Heart left ventricle (tissue), 16 donors: ENCODE measurements around the gene SERHL2. TPM values are rescaled to one million over a fixed set of nuclear protein-coding genes. Genes with fewer than 3 reads are reported as not detected.
A peak's percentile ranks its signal among the peaks of the same experiment; 100 is the strongest.

Experiments
- ATAC-seq, 4 donors: fragments of 200-7000 bp; cut with Tn5 transposase; one replicate each; pipeline ENCODE4 v1.9.1; 2020 to 2022; ENCODE audit warnings: moderate library complexity in 4 of 4, mild to moderate bottlenecking in 3 of 4, moderate number of reproducible peaks in 1 of 4
- DNase-seq, 5 donors: peaks; one replicate each; pipeline ENCODE4 v3.0.0-alpha.2; 2020
- H3K27ac ChIP-seq, 12 donors: fragments of 200-600 bp; sonication (generic) in 4 of 12; one replicate each; pipeline versions ENCODE4 v1.5.0 to v1.8.0; 2016 to 2022; ENCODE audit warnings: mild to moderate bottlenecking in 2 of 12
- H3K27me3 ChIP-seq, 9 donors: fragments of 200-600 bp; sonication (generic) in 2 of 9; one replicate each; pipeline versions ENCODE4 v1.5.1 to v1.8.0; 2016 to 2022; ENCODE audit warnings: mild to moderate bottlenecking in 3 of 9
- H3K36me3 ChIP-seq, 9 donors: fragments of 200-600 bp; sonication (generic) in 2 of 9; one replicate each; pipeline versions ENCODE4 v1.5.0 to v1.8.0; 2018 to 2022; ENCODE audit warnings: mild to moderate bottlenecking in 2 of 9
- H3K4me1 ChIP-seq, 12 donors: fragments of 200-600 bp; sonication (generic) in 4 of 12; one replicate each; pipeline versions ENCODE4 v1.5.0 to v1.8.0; 2016 to 2022; ENCODE audit warnings: mild to moderate bottlenecking in 3 of 12
- H3K4me3 ChIP-seq, 12 donors: fragments of 200-600 bp; sonication (generic) in 4 of 12; one replicate each; pipeline versions ENCODE4 v1.5.0 to v1.8.0; 2017 to 2022; ENCODE audit warnings: mild to moderate bottlenecking in 9 of 12, moderate library complexity in 4 of 12
- H3K9me3 ChIP-seq, 12 donors: fragments of 200-600 bp; sonication (generic) in 4 of 12; one replicate each; pipeline versions ENCODE4 v1.5.0 to v1.8.0; 2016 to 2022; ENCODE audit warnings: mild to moderate bottlenecking in 1 of 12
- POLR2A ChIP-seq, 2 donors: fragments of 450-650 bp; IDR thresholded peaks; one replicate each; pipeline ENCODE4 v1.6.1; 2017; ENCODE audit warnings: antibody characterized with exemption in 2 of 2, mild to moderate bottlenecking in 2 of 2, moderate library complexity in 2 of 2
- WGBS, 4 donors: extraction: QIAGEN DNeasy Blood & Tissue Kit in 2 of 4; methylation state at CpG; one replicate each; pipeline versions ENCODE4 v1.1.5 to v1.1.7; 2013 to 2018; 5-methylcytosine and 5-hydroxymethylcytosine counted together
- intact Hi-C, 10 donors: fragments of 100-400 bp; cut with DNase I; formaldehyde crosslinking; loops; one replicate each; pipeline versions ENCODE4 v1.11.1 to v1.14.2; 2022
- polyA plus RNA-seq, 2 donors: library from polyadenylated mRNA; stranded (reverse); fragments of 200-250 nt; gene quantifications; one replicate each; pipeline ENCODE4 v1.2.3, GENCODE V29; 2013
- total RNA-seq, 9 donors: library from RNA; depleted of rRNA in 2 of 9; stranded (reverse); fragments of >200 nt in 2 of 9; fragmentation: NEBNext Ultra II Directional in 3 of 9; extraction: Animal tissue kit (Norgen Biotek cat#: 25700) in 3 of 9; gene quantifications; one replicate each; pipeline versions ENCODE4 v1.1.0 to v1.2.4, GENCODE V29; 2016 to 2023
- TF ChIP-seq, protein P1 (sequence below), 12 donors: fragments of 200-600 bp; sonication (generic) in 4 of 12; IDR thresholded peaks; one replicate each; pipeline versions ENCODE4 v1.5.0 to v1.8.0; 2018 to 2022; ENCODE audit warnings: antibody characterized with exemption in 12 of 12, mild to moderate bottlenecking in 5 of 12
- donor health status: ischemic (EF 13 %, LVEDD 7.1; RV severe dilation, severe dysfunction).
- donor health status: healthy with polysubstance abuse.
- donor health status: DM: no; HTN: yes; CAD: no.
- donor health status: DM: no; HTN: no; CAD: no.
- donor health status: ischemic (EF 25% LVEDD 6.9; RV normal size, moderate dysfunction).
- donor health status: ischemic (EF 25% LVEDD 5.7; RV mildly dilated, moderate dysfunction).
- donor health status: healthy.
- donor health status: DM: yes; HTN: yes; CAD: no.
- donor health status: ischemic (EF 35%, LVEDD 5.7; RV mildly dilated, moderate dysfunction).
- donor health status: nonischemic (EF 11% LVEDD 7.7; RV severe dilation, severe dysfunction).
- donor health status: DM: yes; HTN: yes; CAD: no.
- donor health status: PGD.
- donor health status: ischemic (EF 29% LVEDD 5.4; RV normal size, mild dysfunction).
- donor health status: nonischemic (EF 23%, LVEDD 6.1; RV moderate dilation, normal function).

SERHL2 gene
- total and polyA plus RNA-seq, 11 donors: 0.90 to 5.3 (median 3.4) TPM

GRCh38 chr22:42621505-42622002, 67.8 kb downstream of the SERHL2 start:
- H3K27ac ChIP-seq: peak overlapping the region in 6 of 12 donors; percentile 32 to 67 (median 54)
- TF ChIP-seq POLR2A (IDR thresholded peaks at IDR 0.05): no peak
- TF ChIP-seq, protein P1, sequence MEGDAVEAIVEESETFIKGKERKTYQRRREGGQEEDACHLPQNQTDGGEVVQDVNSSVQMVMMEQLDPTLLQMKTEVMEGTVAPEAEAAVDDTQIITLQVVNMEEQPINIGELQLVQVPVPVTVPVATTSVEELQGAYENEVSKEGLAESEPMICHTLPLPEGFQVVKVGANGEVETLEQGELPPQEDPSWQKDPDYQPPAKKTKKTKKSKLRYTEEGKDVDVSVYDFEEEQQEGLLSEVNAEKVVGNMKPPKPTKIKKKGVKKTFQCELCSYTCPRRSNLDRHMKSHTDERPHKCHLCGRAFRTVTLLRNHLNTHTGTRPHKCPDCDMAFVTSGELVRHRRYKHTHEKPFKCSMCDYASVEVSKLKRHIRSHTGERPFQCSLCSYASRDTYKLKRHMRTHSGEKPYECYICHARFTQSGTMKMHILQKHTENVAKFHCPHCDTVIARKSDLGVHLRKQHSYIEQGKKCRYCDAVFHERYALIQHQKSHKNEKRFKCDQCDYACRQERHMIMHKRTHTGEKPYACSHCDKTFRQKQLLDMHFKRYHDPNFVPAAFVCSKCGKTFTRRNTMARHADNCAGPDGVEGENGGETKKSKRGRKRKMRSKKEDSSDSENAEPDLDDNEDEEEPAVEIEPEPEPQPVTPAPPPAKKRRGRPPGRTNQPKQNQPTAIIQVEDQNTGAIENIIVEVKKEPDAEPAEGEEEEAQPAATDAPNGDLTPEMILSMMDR (IDR thresholded peaks at IDR 0.05): peak; percentile 85 to 94 (median 91)
- no peaks in the 10 kb centered on the region for H3K27me3 ChIP-seq
- H3K4me3 ChIP-seq: no peak overlapping the region
- H3K9me3 ChIP-seq: no peaks in the 10 kb centered on the region
- WGBS, 4 donors: 45 to 51% (median 50%) methylated on average over 10 to 11 of the region's 11 CpGs
- ATAC-seq: peak; percentile 38 to 68 (median 60)
- H3K4me1 ChIP-seq: peaks cover 0 to 43% (median 20%) of the 10 kb centered on the region in 12 donors
- intact Hi-C loops: loop anchor here in 4 of 10 donors (1.0 to 10.0 kb wide), 3 partner anchors 193 to 201 kb away; no protein-coding TSS in a partner anchor
- peaks cover 2 to 61% (median 54%) of the 10 kb centered on the region in 9 donors for H3K36me3 ChIP-seq
- DNase-seq: peak; percentile 64 to 85 (median 73)

DNA sequence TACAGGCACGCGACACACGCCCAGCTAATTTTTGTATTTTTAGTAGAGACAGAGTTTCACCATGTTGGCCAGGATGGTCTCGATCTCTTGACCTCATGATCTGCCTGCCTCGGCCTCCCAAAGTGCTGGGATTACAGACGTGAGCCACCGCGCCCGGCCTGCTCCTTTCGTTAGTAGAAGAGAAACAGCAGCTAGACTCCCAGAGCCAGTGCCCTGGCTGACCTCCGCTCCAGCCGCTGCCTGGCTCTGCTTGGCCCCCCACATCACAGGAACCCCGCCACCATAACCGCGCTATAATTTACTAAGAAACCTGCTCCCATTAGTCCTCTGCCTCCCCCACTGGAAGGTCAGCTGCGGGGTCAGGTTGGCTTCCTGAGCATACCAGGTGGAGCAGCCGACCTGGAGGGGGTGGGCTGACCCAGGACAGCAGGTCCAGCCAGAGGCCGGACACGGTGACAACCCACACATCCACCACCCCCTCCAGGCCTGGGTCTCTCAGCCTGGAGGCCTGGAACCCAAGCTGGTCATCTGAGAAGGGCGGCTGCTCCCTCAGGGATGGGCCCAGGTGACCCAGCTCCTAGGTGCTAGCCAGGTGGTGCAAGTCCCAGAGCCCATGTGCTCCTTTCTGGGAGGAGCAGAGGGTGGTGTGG, 68.4 kb downstream of the SERHL2 start:
- Histone ChIP-seq H3K4me1 (peaks cover 0 to 39% (median 20%) of the 10 kb centered on the region in 12 donors), H3K4me3 (no peak overlapping the region), H3K36me3 (peaks cover 2 to 67% (median 60%) of the 10 kb centered on the region in 9 donors), H3K9me3 (no peaks in the 10 kb centered on the region), H3K27ac (peak overlapping the region in 4 of 12 donors; percentile 32 to 67 (median 58)), H3K27me3 (no peaks in the 10 kb centered on the region)
- TF ChIP-seq, protein P1 (IDR thresholded peaks at IDR 0.05): no peak
- TF ChIP-seq POLR2A (IDR thresholded peaks at IDR 0.05): no peak
- 87 to 91% (median 90%) methylated on average over 19 to 20 of the region's 20 CpGs for WGBS, 4 donors
- intact Hi-C loops: loop anchor here in 3 of 10 donors (5.0 to 10.0 kb wide), 2 partner anchors 193 to 200 kb away; no protein-coding TSS in a partner anchor
- ATAC-seq (no peak), DNase-seq (no peak)

DNA sequence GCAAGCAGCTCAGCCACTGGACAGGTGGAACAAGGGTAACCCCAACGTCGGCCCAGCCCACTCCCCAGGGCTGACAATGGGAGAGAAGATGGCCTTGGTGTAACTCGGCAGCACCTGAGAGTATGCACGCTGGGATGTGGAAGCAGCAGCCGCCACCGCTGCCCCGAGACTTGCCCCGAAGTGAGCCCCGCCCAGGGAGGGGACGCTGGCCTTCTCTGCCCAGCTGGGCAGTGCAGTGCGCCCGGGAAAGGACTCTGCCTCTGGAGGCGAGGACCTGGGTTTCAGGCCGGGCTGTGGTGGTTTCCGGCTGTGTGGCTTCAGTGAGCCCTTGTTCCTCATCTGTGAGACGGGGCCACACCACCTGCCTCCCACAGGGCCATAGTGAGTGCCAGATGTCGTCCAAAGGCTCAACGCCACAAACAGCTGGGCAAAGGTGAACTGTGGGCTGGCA, 69.6 kb downstream of the SERHL2 start:
- no peak overlapping the region for H3K4me3 ChIP-seq
- no peaks in the 10 kb centered on the region for H3K9me3 ChIP-seq
- H3K27ac ChIP-seq: peak overlapping the region in 9 of 12 donors; percentile 6 to 59 (median 42)
- peaks cover 2 to 78% (median 72%) of the 10 kb centered on the region in 9 donors for H3K36me3 ChIP-seq
- WGBS, 4 donors: 70 to 85% (median 79%) methylated on average over 10 to 18 of the region's 18 CpGs
- H3K27me3 ChIP-seq: no peaks in the 10 kb centered on the region
- H3K4me1 ChIP-seq: peaks cover 0 to 35% (median 18%) of the 10 kb centered on the region in 12 donors
- intact Hi-C loops: loop anchor here in 3 of 10 donors (5.0 to 10.0 kb wide), 2 partner anchors 191 to 199 kb away; no protein-coding TSS in a partner anchor
- DNase-seq: no peak
- no peak for ATAC-seq
- TF ChIP-seq, protein P1 (IDR thresholded peaks at IDR 0.05): no peak
- no peak for TF ChIP-seq POLR2A (IDR thresholded peaks at IDR 0.05)

Other genes starting within 250 kb of the SERHL2 start
- gene NFAM1, start 121.6 kb upstream of the SERHL2 start, total RNA-seq: 10 to 100 TPM in 1 of 9 donors, 1 to 10 TPM in 6, under 1 TPM in 2; 0.33 to 13.5 (median 1.3) TPM
- under 1 TPM; 0.42 to 0.69 TPM for gene NFAM1, start 121.6 kb upstream of the SERHL2 start, polyA plus RNA-seq
- 10 to 100 TPM; 14.0 to 39.5 (median 25.6) TPM for gene RRP7A, start 34.2 kb upstream of the SERHL2 start, total RNA-seq
- 10 to 100 TPM; 20.5 to 29.1 TPM for gene RRP7A, start 34.2 kb upstream of the SERHL2 start, polyA plus RNA-seq
- gene POLDIP3, start 60.9 kb downstream of the SERHL2 start, total RNA-seq: 10 to 100 TPM; 23.5 to 38.4 (median 29.0) TPM
- 10 to 100 TPM; 13.0 to 42.7 TPM for gene POLDIP3, start 60.9 kb downstream of the SERHL2 start, polyA plus RNA-seq
- 1 to 10 TPM in 1 of 9 donors, under 1 TPM in 4, not detected in 4; 0.31 to 1.3 (median 0.53) TPM for gene ATP5MGL, start 86.6 kb downstream of the SERHL2 start, total RNA-seq
- under 1 TPM in 1 of 2 donors, not detected in 1; 0.61 TPM for gene ATP5MGL, start 86.6 kb downstream of the SERHL2 start, polyA plus RNA-seq
- 100 to 1,000 TPM; 223 to 459 (median 305) TPM for gene CYB5R3, start 95.4 kb downstream of the SERHL2 start, total RNA-seq
- gene CYB5R3, start 95.4 kb downstream of the SERHL2 start, polyA plus RNA-seq: 100 to 1,000 TPM; 135 to 379 TPM
- 100 to 1,000 TPM in 2 of 9 donors, 10 to 100 TPM in 7; 30.7 to 127 (median 63.4) TPM for gene A4GALT, start 166.9 kb downstream of the SERHL2 start, total RNA-seq
- 100 to 1,000 TPM in 1 of 2 donors, 10 to 100 TPM in 1; 91.7 to 230 TPM for gene A4GALT, start 166.9 kb downstream of the SERHL2 start, polyA plus RNA-seq